SK-MEL-5 (cell line): ENCODE results near the gene OR11A1. TPM values are rescaled to one million over a fixed set of nuclear protein-coding genes. Genes with fewer than 3 reads are reported as not detected.
"Not testable (repeated sequence)": the region's sequence is repeated elsewhere in the genome, so short reads cannot be mapped to it uniquely, and the experiment has no call there.

Experiments used
- DNase-seq: peaks from one replicate; pipeline ENCODE4 v3.0.0-alpha.2; 2016; ENCODE audit warnings: low read depth, low spot score
- in situ Hi-C: cut with HindIII; loops from 2 replicates; pipeline ENCODE4 v1.10.0; 2016; ENCODE audit warnings: low sequenced_read_pairs, high pct_unique_total_duplicates, low pct_unique_long_range_greater_than_20kb
- total RNA-seq: library from RNA; depleted of rRNA; stranded (reverse); fragments of >200 nt; shearing (Covaris generic); gene quantifications from 2 replicates; pipeline ENCODE4 v1.2.3, GENCODE V29; 2014

The OR11A1 gene
- total RNA-seq, 1 experiment from 2014 or later = not detected

GRCh38 chr6:29487131-29487530 lies 30.3 kb upstream of the OR11A1 start:
- in situ Hi-C loops = no loop called here
- no peak for DNase-seq

GRCh38 chr6:29486577-29486976 lies 29.7 kb upstream of the OR11A1 start:
- peak; percentile 27 for DNase-seq
- in situ Hi-C loops = no loop called here

GRCh38 chr6:29483735-29484134 lies 26.9 kb upstream of the OR11A1 start:
- DNase-seq = no peak
- in situ Hi-C loops = no loop called here

GRCh38 chr6:29483186-29483585 lies 26.3 kb upstream of the OR11A1 start:
- DNase-seq = no peak
- in situ Hi-C loops = no loop called here

- in situ Hi-C loops = no loop called here
- no peak for DNase-seq
These were observed 22.7 kb upstream of the OR11A1 start for GRCh38 chr6:29479560-29479959.

GRCh38 chr6:29478740-29479139 lies 21.9 kb upstream of the OR11A1 start:
- DNase-seq = no peak
- in situ Hi-C loops = no loop called here

- in situ Hi-C loops = no loop called here
- DNase-seq = no peak
These were observed 21.1 kb upstream of the OR11A1 start for GRCh38 chr6:29477923-29478450.

- in situ Hi-C loops = no loop called here
- no peak for DNase-seq
These were observed 18.1 kb upstream of the OR11A1 start for GRCh38 chr6:29474996-29475395.

GRCh38 chr6:29466241-29466640 lies 9.4 kb upstream of the OR11A1 start:
- in situ Hi-C loops = no loop called here
- no peak for DNase-seq

GRCh38 chr6:29465801-29466200 lies 8.9 kb upstream of the OR11A1 start:
- in situ Hi-C loops = no loop called here
- no peak for DNase-seq

GRCh38 chr6:29465279-29465678 lies 8.4 kb upstream of the OR11A1 start:
- in situ Hi-C loops = no loop called here
- no peak for DNase-seq

GRCh38 chr6:29462022-29462421 lies 5.2 kb upstream of the OR11A1 start:
- in situ Hi-C loops = no loop called here
- DNase-seq = no peak

- DNase-seq = no peak
- in situ Hi-C loops = no loop called here
These were observed 4.3 kb upstream of the OR11A1 start for GRCh38 chr6:29461021-29461814.

GRCh38 chr6:29451471-29452193 lies 5.2 kb downstream of the OR11A1 start:
- in situ Hi-C loops = no loop called here
- DNase-seq = no peak

GRCh38 chr6:29447670-29448069 lies 9.2 kb downstream of the OR11A1 start:
- DNase-seq = no peak
- in situ Hi-C loops = no loop called here

GRCh38 chr6:29444031-29444430 lies 12.8 kb downstream of the OR11A1 start:
- DNase-seq, in situ Hi-C loops: not testable (repeated sequence)

- no peak for DNase-seq
These were observed 14.2 kb downstream of the OR11A1 start for GRCh38 chr6:29442719-29443118.

GRCh38 chr6:29439006-29439405 lies 17.9 kb downstream of the OR11A1 start, which contains the start of gene OR10C1:
Gene OR10C1, plus strand, starts transcription at chr6:29439306. Its CDS starts 710 bp downstream, at chr6:29440016.
- no peak for DNase-seq
- in situ Hi-C loops = no loop called here

More at GRCh38 chr6:29442719-29443118, 14.2 kb downstream of the OR11A1 start:
- in situ Hi-C loops = no loop called here

GRCh38 chr6:29436730-29437129 lies 20.1 kb downstream of the OR11A1 start:
- DNase-seq, in situ Hi-C loops: not testable (repeated sequence)
